T-helper 2 cell treated with Interferon-gamma antibody and Interleukin-4, amounts not matched to agents 5 μg/mL and 100 μg/mL, for 36 hours (primary cell): ENCODE data around the gene ZNF444.

ENCODE experiments used
- DNase-seq: peaks from one replicate; pipeline ENCODE4 v3.0.0; 2021; ENCODE audit warnings: low spot score
- H3K27ac Mint-ChIP-seq: one replicate; pipeline ENCODE4 v1.8.0; 2021; ENCODE audit warnings: mild to moderate bottlenecking, mixed read lengths
- H3K27me3 Mint-ChIP-seq: one replicate; pipeline ENCODE4 v1.8.0; 2021; ENCODE audit warnings: low read depth, mixed read lengths
- H3K36me3 Mint-ChIP-seq: one replicate; pipeline ENCODE4 v1.8.0; 2021; ENCODE audit warnings: low read depth, mixed read lengths
- H3K4me1 Mint-ChIP-seq: one replicate; pipeline ENCODE4 v1.8.0; 2021; ENCODE audit warnings: low read depth, mixed read lengths
- H3K4me3 Mint-ChIP-seq: one replicate; pipeline ENCODE4 v1.8.0; 2022; ENCODE audit warnings: mild to moderate bottlenecking, moderate library complexity, mixed read lengths
- H3K9me3 Mint-ChIP-seq: one replicate; pipeline ENCODE4 v1.8.0; 2021; ENCODE audit warnings: mixed read lengths

ZNF444 gene

DNA sequence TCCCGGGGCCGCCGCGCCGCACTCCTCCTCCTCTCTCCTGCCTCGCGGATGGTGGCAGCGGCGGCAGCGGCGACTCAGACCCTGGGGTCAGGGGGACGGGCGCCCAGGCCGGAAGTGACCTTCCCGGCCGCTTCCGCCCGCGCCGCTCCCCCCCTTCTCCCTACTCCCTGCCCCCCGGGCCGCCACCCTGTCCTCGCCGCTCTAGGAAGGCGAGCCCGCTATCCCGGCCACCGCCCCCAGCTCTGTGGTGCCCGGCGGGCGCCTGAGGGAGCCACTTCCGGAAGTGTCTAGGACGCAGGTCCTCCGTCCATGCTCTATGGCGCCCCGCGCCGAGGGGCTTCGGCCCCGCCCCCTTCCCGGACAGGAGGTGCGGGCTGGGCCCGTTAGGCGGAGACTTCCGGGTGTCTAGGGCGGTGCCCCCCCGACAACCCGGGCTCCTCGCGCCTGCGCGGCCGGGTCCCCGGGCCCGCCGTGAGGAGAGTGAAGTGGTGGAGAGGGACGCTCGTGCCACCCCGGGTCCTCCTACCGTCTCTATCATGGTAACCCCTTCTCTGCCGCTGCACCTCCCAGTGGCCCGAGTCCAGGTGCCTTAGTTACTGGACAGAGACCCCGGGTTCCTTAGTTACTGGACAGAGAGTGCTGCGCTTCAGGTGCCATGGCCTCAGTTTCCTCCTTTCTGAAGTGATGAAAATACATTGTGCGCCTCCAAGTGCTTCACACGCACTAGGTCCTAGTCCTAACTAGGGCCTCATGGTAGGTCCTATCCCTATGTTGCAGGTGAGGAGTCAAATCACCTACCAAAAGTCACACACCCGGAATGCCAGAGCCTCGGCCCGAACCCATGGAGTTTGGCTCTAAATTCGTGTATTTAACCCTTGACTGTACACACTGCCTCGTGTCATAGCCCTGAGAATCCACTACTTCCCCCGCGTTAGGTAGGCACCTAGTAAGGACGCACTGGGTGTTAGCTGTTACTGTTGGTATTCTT lies 19.6 kb upstream of the ZNF444 start, which contains the start of gene ZNF787:
ZNF787 (minus strand) TSS at position 116 of the 988 bp plus-strand sequence. CDS start 18,078 bp downstream, outside the sequence.
- DNase-seq = peak; percentile 97
- peak within 1 kb of the TSS; percentile 94 for H3K27ac Mint-ChIP-seq
- H3K4me1 Mint-ChIP-seq = peaks cover 25% of the 10 kb centered on the region
- H3K4me3 Mint-ChIP-seq = peak within 1 kb of the TSS; percentile 89
- no peaks in the 10 kb centered on the region for H3K27me3 Mint-ChIP-seq
- no peaks in the 10 kb centered on the region for H3K9me3 Mint-ChIP-seq
- H3K36me3 Mint-ChIP-seq = peaks cover 2% of the 10 kb centered on the region

DNA sequence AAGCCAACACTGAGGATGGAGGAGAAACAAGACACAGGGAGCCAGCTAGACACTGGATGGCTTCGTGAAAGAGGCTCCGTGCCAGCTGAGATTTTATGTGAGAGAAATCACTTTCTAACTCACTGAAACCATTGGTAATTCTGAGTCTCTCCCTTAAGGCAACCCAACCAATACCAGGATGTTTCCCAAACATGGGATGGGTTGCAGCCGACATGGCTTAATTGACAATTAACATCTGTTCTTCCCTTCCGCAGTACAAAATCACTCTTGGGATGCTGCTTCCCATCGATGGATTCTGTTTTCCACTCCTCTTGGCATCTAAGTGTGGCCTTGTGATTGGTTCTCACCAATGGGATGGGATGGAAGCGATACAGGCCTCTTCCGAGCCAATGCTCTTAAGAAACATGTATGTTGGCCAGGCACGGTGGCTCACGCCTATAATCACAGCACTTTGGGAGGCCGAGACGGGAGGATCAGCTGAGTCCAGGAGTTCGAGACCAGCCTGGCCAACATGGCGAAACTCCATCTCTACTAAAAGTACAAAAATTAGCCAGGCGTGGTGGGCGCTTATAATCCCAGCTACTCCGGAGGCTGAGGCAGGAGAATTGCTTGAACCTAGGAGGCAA lies 17.7 kb upstream of the ZNF444 start:
- DNase-seq = no peak
- H3K36me3 Mint-ChIP-seq = no peaks in the 10 kb centered on the region
- H3K4me1 Mint-ChIP-seq = peaks cover 22% of the 10 kb centered on the region
- H3K9me3 Mint-ChIP-seq = no peaks in the 10 kb centered on the region
- no peak overlapping the region for H3K4me3 Mint-ChIP-seq
- peak overlapping the region; percentile 31 for H3K27ac Mint-ChIP-seq
- H3K27me3 Mint-ChIP-seq = no peaks in the 10 kb centered on the region

DNA sequence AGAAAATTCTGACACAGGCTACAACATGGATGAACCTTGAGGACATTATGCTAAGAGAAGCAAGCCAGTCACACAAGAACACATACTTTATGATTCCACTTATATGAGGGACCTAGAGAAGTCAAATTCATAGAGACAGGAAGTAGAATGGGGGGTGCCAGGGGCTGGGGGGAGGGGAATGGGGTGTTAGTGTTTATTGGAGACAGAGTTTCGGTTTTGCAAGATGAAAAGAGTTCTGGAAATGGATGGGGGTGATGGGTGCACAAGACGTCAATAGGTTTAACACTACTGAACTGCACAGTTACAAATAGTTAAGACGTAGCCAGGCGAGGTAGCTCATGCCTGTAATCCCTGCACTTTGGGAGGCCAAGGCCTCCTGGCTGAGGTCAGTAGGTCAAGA lies 16.5 kb upstream of the ZNF444 start:
- Mint-ChIP-seq H3K4me3 (no peak overlapping the region), H3K36me3 (no peaks in the 10 kb centered on the region), H3K9me3 (no peaks in the 10 kb centered on the region), H3K4me1 (peaks cover 13% of the 10 kb centered on the region), H3K27ac (peak overlapping the region; percentile 49), H3K27me3 (no peaks in the 10 kb centered on the region)
- no peak for DNase-seq

DNA sequence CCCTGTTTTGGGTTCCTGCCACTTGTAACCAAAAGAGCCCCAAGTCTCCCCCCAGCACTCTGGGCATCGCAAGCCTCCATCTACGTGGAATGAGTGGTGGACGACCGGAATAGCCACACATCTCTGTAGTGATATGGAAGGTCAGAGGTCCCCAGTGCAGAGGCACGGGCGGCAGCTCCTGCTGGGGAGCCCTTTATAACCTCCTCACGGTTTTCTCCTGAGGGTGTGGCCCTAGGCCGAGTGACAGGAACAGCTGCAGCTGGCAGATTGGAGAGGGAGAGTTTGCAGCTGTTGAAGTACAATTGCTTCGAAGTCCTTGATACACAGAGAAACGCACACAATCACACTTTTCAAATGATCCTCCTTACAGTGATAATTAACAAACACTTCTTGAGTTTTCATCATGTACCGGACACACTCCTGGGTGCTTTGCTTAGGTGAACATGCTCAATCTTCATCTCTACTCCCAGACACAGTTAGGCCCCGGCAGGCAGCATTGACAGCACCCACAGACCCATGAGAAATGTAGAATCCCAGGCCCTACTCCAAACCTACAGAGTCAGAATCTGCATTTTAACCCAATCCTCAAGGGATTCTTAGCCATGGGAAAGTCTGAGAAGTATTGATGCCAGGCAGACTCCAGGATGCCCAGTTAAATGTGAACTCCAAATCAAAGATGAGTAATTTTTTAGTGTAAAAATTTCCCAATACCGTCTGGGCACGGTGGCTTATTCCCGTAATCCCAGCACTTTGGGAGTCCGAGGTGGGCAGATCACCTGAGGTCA lies 15.1 kb upstream of the ZNF444 start:
- Mint-ChIP-seq H3K9me3 (no peaks in the 10 kb centered on the region), H3K4me3 (no peak overlapping the region), H3K36me3 (no peaks in the 10 kb centered on the region), H3K27ac (no peak overlapping the region), H3K4me1 (peaks cover 11% of the 10 kb centered on the region), H3K27me3 (no peaks in the 10 kb centered on the region)
- DNase-seq = no peak

DNA sequence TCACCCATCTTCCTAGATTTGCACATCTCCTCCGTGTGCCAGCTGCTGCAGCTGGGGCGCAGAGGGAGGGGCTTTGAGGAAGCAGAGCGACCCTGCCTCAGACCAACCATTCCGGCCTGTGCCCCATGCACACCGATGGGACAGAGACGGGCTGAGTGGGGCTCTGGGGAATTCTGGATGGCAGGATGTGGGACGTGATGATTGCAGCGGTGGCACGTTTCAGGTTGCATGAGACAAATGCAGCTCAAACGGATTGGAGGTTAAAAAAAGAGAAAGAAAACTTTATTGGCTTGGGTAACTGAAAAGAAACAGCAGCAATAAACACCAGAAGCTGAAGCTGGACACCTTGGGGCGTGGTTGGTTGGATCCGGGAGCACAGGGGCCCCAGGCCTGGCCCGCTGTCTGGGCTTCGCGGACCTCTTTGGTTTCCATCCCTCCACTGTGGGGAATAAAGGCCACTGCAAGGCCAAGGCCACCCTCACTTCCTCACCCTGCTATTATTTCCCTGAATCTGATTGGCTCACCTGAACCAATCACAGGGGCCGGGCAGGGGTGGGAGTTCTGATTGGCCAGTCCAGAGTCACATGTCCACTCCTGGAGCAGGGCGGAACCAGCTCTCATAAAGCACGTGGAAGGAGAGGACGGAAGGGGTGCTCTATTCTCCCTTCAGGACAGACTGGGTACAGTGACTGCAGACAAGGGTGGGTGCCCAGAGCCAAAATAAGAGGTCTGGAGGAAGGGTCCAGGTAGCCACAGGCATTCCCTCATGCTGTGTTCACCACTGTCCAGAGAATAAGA lies 13.9 kb upstream of the ZNF444 start:
- H3K9me3 Mint-ChIP-seq = no peaks in the 10 kb centered on the region
- no peaks in the 10 kb centered on the region for H3K27me3 Mint-ChIP-seq
- H3K4me3 Mint-ChIP-seq = no peak overlapping the region
- H3K36me3 Mint-ChIP-seq = no peaks in the 10 kb centered on the region
- H3K27ac Mint-ChIP-seq = no peak overlapping the region
- H3K4me1 Mint-ChIP-seq = peaks cover 6% of the 10 kb centered on the region
- no peak for DNase-seq

DNA sequence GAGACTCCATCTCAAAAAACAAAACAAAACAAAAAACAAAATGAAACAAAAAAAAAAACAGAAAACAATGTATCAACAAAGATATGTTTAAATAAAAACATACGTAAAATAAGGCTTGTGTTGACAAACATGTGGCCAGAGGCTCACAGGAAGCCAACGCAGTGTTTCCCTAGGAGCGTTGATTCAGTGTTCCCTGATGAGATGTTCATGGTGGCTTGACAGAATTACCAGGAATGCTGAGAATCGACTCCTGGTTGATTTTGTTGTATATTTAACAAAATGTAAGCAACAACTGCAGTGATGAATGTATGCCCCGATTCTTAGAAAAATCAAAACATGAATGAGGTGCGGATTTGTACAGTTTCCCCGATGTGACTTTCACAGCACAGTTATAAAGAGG lies 11.1 kb upstream of the ZNF444 start:
- no peak overlapping the region for H3K4me3 Mint-ChIP-seq
- no peaks in the 10 kb centered on the region for H3K9me3 Mint-ChIP-seq
- no peaks in the 10 kb centered on the region for H3K4me1 Mint-ChIP-seq
- DNase-seq = no peak
- no peaks in the 10 kb centered on the region for H3K36me3 Mint-ChIP-seq
- no peak overlapping the region for H3K27ac Mint-ChIP-seq
- H3K27me3 Mint-ChIP-seq = no peaks in the 10 kb centered on the region

DNA sequence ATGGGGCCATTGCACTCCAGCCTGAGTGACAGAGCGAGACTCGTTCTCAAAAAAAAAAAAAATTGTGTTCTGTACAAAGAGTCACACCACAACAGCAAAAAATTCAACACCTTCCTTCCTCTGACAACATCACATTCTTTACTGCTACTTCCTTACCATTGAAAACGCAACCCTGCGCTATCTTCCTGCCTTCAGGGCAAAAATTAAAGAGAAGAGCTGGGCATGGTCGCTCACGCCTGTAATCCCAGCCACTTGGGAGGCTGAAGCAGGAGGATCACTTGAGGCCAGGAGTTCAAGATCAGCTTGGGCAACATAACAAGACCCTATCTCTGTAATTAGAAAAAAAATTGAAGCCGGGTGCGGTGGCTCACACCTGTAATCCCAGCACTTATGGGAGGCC lies 9.4 kb upstream of the ZNF444 start:
- Mint-ChIP-seq H3K27me3 (no peaks in the 10 kb centered on the region), H3K4me1 (no peaks in the 10 kb centered on the region), H3K27ac (no peak overlapping the region), H3K4me3 (no peak overlapping the region), H3K36me3 (no peaks in the 10 kb centered on the region), H3K9me3 (no peaks in the 10 kb centered on the region)
- no peak for DNase-seq

DNA sequence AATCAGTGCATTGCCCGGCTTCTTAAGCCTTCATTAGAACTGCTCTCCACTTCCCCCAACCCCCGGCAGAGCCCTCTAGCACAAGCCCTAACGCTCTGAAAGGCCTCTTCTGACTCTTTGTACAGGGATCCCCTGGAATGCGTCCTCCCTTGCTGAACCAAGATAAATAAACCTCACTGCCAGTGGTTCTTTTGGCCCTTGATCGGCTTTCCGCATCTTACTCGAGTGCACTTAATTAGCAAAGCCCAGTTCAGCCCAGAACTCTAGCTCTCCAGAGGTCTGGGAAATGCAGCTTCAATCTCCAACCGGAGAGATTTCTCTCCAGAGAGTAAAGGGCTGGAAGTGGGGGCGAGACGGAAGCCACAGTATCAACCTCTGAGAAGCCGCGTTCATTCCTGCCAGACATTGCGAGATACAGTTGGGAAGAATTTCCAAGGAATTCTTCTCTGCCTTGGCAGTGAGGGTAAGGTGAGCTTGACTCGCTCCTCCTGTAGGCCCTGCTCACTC lies 8.7 kb upstream of the ZNF444 start:
- H3K36me3 Mint-ChIP-seq = no peaks in the 10 kb centered on the region
- no peak overlapping the region for H3K4me3 Mint-ChIP-seq
- no peaks in the 10 kb centered on the region for H3K4me1 Mint-ChIP-seq

DNA sequence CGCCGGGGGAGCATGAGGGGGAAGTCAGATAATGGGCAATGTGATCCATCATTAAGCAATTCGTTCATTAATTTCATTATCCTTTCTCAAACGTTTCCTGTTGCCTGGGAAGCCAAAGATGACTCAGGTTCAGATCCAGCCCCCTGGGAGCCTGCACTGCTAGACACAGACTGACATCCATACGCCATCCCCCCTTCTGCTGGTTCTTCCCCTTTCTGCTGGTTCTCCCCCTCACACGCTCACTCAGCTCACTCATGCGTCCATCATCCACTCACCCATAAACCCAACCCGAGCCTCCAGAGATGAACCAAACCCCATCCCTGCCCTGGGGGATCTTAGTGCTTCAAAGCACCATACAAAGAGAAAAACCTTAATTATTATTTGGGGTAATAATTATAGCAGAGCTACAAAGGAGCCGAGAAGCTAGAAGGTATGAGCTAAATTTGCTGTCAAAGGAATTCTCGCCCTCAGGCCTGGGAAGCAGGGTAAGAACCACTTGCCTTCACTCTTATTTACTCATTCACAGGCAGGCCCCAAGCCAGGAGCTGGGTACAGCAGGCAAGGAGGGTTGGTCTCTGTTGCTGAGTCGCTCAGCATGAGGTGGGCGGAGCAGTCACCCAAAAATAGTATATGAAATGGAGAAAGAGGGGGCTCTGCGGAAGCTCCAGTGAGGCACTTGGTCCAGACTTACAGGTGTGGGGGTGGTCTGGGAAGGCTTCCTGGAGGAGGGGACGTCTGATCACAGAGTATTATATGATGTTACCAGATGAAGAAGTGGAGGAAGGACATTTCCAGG lies 7.0 kb upstream of the ZNF444 start:
- Mint-ChIP-seq H3K27me3 (no peaks in the 10 kb centered on the region), H3K9me3 (no peaks in the 10 kb centered on the region), H3K4me1 (no peaks in the 10 kb centered on the region), H3K36me3 (no peaks in the 10 kb centered on the region), H3K27ac (no peak overlapping the region), H3K4me3 (no peak overlapping the region)
- no peak for DNase-seq

More for the DNA sequence above, 8.7 kb upstream of the ZNF444 start:
- Mint-ChIP-seq H3K27me3 (no peaks in the 10 kb centered on the region), H3K27ac (no peak overlapping the region), H3K9me3 (no peaks in the 10 kb centered on the region)
- no peak for DNase-seq

DNA sequence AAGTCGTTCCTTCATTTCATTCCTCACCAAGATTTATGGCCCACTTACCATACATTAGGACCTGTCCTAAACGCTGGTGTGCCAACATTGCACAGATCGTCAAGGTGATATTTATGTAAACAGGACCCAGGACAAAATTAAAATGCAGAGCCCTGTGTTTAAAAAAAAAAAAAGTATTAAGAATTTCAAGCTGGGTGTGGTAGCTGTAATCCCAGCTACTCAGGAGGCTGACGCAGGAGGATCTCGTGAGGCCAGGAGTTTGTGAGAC lies 6.5 kb upstream of the ZNF444 start:
- Mint-ChIP-seq H3K27ac (no peak overlapping the region), H3K4me1 (peaks cover 2% of the 10 kb centered on the region), H3K36me3 (no peaks in the 10 kb centered on the region), H3K9me3 (no peaks in the 10 kb centered on the region), H3K27me3 (no peaks in the 10 kb centered on the region), H3K4me3 (no peak overlapping the region)
- DNase-seq = no peak

DNA sequence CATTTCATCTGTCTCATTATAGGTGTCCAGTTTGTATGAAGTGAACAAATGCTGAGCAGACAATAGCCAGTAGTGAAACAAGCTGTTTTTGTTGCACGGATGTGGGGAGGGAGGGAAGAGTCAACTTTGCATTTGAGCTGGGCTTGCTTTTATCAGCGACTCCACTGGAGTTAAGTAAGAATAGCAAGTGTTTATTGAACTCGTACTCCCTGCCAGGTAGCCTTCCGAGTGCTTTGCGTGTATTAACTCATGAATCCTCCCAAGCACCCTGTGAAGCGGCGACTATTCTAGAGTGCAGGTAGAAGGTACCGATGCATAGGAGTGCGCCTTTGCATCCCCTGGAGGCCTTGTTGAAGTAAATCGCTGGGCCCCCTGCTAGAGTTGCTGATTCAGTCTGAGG lies 4.7 kb upstream of the ZNF444 start:
- Mint-ChIP-seq H3K4me1 (peaks cover 9% of the 10 kb centered on the region), H3K36me3 (no peaks in the 10 kb centered on the region), H3K27me3 (no peaks in the 10 kb centered on the region), H3K4me3 (no peak overlapping the region), H3K9me3 (no peaks in the 10 kb centered on the region), H3K27ac (no peak overlapping the region)
- no peak for DNase-seq

DNA sequence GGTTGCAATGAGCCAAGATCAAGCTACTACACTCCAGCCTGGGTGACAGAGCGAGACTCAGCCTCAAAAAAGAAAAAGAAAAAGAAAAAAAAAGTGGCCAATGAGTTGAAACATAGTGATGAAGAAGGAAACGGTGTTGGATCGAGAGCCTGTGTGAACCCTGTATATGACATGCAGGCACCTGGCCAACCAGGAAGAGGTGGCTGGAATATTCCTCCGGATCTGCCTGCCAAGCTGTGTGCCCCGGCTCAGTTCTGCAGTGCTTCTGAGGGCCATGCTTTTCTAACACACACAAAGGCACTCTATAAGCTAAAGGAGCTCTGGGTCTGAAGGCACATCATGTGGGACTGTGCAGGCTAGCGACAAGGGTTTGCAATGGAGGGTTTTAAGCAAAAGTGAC lies 3.7 kb upstream of the ZNF444 start:
- Mint-ChIP-seq H3K9me3 (no peaks in the 10 kb centered on the region), H3K36me3 (no peaks in the 10 kb centered on the region), H3K27ac (no peak overlapping the region), H3K27me3 (no peaks in the 10 kb centered on the region), H3K4me3 (no peak overlapping the region), H3K4me1 (peaks cover 14% of the 10 kb centered on the region)
- no peak for DNase-seq

DNA sequence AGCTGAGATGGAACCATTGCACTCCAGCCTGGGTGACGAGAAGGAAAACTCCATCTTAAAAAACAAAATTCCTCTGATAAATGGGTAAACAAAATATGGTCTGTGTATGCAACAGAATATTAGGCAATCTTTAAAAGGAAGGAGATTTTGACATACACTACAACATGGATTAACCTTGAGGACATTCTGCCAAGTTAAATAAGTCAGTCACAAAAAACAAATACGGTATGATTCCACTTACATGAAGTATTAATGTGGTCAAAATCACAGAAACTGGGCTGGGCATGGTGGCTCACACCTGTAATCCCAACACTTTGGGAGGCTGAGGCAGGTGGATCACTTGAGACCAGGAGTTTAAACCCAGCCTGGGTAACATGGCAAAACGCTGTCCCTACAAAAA lies 3.0 kb upstream of the ZNF444 start:
- Mint-ChIP-seq H3K36me3 (no peaks in the 10 kb centered on the region), H3K27me3 (no peaks in the 10 kb centered on the region), H3K4me1 (peaks cover 17% of the 10 kb centered on the region), H3K27ac (no peak overlapping the region), H3K4me3 (peak overlapping the region; percentile 43), H3K9me3 (no peaks in the 10 kb centered on the region)
- no peak for DNase-seq
